NCI-H187 treated with DMSO at 0.1 percent for 48 hours (cell line): ENCODE results near the gene GNAT3.

Source experiments
- DNase-seq: peaks from one replicate; lab custom pipeline; 2025; lab: John Stamatoyannopoulos, UW

GNAT3 gene

GRCh38 chr7:80500325-80500724, 11.5 kb downstream of the GNAT3 start:
- no peak for DNase-seq

DNA sequence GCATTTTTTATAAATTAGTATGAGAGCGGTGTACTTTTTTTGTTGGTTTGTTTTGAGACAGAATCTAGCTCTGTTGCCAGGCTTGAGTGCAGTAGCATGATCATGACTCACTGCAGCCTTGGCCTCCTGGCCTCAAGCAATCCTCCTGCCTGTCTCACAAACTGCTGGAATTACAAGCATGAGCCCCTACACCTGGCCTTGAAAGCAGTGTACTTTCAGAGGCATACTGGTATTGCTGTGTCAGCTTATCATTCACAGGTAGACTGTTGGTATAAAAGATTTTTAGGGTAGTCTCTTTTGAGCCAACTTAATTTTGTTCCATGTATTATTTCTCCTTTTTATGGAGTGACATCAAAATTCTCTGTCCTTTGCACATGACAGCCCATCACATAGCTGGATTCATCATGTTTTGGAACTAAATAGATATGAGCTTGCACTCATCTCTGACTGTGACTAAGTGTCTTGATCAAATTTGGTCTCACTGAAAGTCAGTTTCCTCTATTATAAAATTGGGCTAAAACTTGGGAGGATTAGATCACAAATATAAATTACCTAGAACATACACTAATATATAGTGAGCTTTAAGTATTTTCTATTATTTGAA, 12.4 kb downstream of the GNAT3 start:
- no peak for DNase-seq

- no peak for DNase-seq
These were observed 13.1 kb downstream of the GNAT3 start for GRCh38 chr7:80498481-80499349.

DNA sequence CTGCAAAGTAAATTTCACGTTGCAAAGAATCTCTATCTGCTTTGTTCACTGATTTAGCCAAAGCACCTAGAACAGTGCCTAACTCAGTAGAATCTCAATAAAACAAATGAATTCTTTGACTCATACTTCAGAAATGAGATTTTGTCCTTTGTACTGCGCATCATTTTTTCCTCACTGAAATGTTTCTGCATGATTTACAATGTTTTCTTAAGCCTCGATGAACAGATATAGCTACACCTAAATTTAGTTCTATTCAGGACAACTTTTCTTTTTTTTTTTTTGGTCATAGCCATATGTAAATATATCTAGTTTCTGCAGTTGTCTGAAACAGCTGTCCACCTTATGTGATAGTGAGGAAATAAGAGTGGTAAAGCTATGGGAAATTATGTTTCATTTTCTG, 15.3 kb downstream of the GNAT3 start:
- DNase-seq: no peak

DNA sequence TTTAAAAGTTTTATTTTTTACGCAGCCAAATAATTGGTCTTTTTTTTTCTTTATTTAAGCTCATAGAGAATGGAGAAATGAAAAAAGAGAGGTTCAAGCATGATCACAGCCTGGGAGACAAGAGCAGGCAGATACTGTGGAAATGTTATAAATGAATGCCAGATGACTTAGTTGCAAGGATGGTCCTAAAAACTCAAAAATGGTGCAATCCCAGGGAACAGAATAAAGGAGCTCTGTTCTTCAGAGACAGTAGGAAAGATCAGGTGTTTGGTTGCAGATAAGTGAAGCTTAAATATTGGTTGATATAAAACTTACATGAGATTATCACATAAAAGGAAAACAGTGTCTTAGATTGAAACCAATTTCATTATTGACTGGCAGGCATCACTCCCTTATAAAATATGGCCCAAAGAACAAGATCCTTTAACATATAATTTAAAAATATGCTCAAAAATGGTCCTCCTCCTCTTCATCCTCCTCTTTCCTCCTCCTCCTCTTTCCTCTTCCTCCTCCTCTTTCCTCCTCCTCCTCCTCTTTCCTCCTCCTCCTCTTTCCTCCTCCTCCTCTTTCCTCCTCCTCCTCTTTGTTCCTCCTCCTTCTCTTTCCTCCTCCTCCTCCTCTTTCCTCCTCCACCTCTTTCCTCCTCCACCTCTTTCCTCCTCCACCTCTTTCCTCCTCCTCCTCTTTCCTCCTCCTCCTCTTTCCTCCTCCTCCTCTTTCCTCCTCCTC, 18.6 kb downstream of the GNAT3 start:
- DNase-seq: no peak

- DNase-seq: no peak
These were observed 20.4 kb downstream of the GNAT3 start for GRCh38 chr7:80491462-80491861.

DNA sequence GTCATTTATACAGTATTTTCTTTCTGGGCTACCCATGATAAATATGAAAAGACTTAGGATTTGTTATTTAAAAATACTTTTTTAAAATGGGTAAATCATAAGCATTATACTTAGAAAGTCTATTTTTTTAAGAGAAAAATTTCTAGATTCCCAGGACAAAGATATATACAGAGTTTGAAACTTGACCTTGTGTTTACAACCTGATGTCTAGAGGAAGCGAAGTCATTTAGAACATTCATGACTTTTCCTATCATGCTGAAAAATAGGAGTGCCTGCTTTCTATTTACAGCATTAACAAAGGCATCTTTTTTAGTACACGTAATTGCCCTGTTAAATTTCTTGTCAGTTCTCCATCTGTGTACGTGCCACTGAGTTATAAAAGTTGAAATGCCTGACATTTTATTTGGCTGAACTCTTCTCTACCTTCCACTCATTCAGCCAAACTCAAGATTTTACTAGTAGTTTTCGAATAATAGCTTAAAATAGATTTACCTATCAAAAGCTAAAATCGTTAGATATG, 23.0 kb downstream of the GNAT3 start:
- no peak for DNase-seq

DNA sequence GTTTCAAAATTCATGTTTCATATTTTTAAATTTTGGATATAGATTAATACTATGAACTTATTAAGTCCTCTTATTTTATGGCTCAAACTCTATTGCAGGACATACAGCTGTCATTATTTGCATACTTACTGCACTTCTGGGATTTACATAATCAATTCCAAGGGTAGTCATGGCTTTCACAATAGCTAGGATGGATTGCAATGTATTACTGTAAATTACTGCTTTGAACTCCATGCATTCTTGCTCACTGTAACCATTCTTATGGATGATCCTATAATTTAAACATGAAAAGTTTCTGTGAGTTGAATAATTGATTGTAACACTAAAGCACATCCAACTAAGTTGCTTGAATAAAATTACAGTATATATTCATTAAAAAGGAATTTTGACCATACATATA, 23.5 kb downstream of the GNAT3 start:
- DNase-seq: no peak

DNA sequence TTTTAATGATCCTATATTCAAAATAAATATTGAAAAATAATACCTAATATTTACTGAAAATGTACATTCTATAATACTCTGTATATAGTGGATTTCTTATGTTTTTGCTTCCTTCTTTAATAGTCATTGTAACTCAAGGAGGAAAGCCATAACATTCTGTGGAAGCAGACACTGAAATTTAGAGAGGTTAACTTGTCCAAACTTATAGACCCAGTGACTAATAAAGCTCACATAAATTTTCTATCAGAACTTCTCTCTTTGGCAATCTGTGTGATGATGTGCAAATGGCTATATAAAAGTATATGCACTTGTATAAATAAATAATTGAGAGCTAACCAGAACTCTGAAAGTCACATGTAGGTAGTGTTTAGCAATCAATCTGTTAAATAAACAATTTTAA, 26.1 kb downstream of the GNAT3 start:
- no peak for DNase-seq

DNA sequence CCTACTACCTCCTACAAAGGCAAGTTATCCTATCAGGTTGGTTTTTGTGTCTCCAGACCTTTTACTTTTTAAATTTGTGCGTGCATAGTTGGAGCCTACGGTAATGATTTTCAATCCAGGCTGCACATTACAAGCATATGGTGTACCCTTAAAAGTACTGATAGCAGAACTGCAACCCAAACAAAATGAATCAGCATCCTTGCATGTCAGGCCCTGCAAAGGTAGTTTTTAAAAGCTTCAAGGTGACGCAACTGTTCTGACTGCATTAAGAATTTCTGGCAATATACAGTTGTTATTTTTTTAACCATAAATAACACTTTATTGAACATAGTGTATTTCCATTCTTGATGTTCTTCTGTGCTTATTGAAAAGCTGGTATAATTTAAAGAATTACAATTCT, 28.9 kb downstream of the GNAT3 start:
- no peak for DNase-seq

DNA sequence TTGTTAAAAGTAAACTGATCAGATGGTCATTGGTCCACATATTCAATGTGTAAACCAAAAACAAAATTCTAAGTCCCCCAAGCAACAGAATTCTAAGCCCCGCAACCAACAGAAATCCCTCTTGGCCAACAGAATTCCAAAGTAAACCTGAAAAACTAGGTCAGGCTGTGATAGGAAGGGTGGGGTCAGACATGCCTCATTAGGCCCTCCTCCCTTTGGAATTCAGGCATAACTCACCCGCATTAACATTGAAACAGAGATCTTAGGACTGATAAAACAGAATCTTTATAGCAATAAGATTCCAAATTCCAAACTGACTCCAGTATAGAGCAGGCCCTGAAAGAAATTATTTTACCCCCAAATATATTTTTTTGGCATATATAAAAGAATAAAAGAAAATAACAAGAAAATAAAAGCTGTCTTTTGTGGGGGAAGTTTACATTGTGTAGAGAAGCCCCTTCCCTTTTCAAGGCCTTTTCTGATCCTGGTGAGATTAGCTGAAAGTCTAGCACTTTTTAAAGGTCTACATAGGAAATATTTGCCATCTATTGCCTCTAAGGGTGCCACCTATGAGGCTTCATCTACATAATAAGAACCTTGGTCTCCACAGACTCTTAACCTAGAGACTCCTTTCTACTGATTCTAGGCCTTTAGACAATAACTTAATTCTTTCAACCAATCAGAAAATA, 30.5 kb downstream of the GNAT3 start:
- no peak for DNase-seq

DNA sequence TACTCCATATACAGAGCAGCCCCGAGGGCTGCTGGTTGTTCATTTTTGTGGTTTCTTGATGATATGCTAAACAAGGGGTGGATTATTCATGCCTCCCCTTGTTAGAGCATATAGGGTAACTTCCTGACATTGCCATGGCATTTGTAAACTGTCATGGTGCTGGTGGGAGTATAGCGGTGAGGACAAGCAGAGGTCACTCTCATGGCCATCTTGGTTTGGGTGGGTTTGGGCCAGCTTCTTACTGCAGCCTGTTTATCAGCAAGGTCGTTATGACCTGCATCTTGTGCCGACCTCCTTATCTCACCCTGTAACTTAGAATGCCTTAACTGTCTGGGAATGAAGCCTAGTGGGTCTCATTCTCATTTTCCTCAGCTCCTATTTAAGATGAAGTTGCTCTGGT, 31.3 kb downstream of the GNAT3 start:
- no peak for DNase-seq

GRCh38 chr7:80478683-80479082, 33.2 kb downstream of the GNAT3 start:
- DNase-seq: no peak

GRCh38 chr7:80476035-80476434, 35.8 kb downstream of the GNAT3 start:
- DNase-seq: no peak

GRCh38 chr7:80475383-80475782, 36.5 kb downstream of the GNAT3 start:
- DNase-seq: no peak

- no peak for DNase-seq
These were observed 38.1 kb downstream of the GNAT3 start for GRCh38 chr7:80473751-80474150.

DNA sequence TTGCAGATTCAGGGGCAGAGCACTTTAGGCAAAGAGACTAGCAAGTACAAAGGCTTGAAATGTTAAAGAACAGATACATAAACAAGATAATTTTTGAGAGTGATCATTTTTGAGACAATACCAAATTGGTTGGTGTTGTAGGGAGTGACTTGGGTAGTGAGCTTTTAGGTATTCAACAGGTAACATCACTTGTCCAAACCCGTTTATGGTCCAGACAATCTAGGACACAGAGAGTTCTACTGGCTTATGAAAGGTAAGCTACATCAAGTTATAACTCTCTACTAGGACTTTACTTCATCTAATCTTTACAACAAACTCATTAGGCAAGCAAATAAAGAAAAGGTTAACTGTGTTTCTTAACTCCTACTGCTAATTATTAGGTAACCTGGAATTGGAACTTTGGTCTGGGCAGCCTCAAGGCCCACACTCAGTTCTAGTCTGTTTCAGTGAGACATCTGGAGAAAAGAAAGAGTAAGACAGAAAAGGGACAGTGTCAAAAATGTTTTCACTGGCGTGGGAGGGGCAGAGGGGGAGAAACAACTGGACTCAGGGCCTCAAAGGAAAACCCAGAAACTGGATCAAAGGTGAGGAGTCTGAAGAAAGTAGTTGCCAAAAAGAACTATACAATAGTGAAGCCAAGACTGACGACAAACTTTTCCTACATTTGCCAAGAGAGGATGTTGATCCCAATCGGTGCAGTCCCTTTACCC, 39.2 kb downstream of the GNAT3 start:
- no peak for DNase-seq

DNA sequence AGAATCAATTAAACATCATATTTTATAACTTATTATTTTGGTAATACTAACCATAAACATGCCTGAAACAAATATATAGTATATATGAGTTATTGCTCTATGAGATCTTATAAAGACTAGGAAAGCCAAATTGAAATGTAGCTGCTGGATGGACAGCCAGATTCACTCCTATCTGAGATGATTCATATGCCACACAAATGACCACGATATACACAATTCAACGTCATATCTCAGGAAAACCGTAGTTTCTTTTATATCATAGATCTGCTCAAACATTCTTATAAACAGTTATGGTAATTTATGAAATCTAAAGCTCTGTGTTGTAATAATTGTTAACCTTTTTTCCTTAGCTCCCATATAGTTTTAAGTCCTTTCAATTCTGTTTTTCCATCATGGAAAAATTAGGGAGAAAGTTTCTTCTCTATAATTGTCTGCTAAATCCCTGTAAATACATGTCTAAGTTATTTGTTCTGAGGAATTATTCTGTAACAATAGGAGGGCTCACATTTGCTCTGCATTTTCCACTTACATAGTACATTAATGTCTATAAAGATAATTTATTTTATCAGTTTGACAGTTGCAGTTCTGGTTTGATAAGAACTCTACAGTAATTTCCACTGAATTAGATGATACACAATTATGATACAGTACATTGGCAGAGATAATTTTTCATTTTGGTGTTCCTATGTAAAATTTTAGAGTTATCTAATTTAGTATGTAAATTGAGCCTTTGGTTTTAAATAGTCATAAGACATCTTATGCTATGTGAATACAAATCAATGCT, 42.7 kb downstream of the GNAT3 start:
- DNase-seq: no peak

GRCh38 chr7:80467069-80467468, 44.8 kb downstream of the GNAT3 start:
- no peak for DNase-seq

DNA sequence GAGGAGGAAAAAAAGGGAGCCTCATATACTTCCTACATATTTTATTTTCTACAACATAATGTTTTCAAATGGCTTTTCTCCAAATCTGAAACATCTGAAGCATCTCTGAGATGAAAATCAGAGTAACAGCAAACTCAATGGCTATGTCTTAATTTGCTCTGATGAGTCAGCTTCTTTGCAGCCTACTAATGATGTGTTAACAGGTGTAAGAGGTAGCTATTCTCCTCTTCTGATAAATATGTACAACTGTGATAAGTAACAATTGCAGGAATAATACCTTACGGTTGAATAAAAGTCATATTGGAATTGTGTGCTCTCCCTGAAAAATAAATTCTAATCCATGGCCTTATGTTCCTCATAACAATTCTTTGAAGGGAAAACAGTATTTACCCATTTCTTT, 45.2 kb downstream of the GNAT3 start:
- no peak for DNase-seq

DNA sequence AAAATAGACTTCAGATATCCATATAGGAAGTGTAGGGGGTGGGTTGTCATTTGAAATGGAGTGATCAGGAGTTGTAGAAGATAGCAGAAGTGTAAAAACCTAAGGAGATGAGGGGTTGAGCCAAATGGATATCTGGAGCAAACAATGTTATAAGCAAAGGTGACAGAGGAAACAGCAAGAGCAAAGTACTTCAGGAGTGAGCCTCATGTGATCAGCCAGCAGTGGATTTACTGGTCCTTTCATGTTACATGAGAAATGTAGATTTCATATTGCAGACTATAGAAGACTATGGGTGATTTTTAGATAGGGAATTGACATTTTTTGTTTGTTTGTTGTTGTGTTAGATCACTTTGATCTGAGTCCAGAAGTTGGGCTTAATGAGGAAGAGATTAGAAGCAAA, 47.7 kb downstream of the GNAT3 start:
- no peak for DNase-seq
